NCI-H1417 (cell line): ENCODE measurements around the gene ZNF710.
"Not testable (repeated sequence)": the region's sequence is repeated elsewhere in the genome, so short reads cannot be mapped to it uniquely, and the experiment has no call there.

ENCODE experiments used
- DNase-seq, 3 experiments: peaks; one replicate each; lab custom pipeline; 2025; lab: John Stamatoyannopoulos, UW

ZNF710 gene, protein sequence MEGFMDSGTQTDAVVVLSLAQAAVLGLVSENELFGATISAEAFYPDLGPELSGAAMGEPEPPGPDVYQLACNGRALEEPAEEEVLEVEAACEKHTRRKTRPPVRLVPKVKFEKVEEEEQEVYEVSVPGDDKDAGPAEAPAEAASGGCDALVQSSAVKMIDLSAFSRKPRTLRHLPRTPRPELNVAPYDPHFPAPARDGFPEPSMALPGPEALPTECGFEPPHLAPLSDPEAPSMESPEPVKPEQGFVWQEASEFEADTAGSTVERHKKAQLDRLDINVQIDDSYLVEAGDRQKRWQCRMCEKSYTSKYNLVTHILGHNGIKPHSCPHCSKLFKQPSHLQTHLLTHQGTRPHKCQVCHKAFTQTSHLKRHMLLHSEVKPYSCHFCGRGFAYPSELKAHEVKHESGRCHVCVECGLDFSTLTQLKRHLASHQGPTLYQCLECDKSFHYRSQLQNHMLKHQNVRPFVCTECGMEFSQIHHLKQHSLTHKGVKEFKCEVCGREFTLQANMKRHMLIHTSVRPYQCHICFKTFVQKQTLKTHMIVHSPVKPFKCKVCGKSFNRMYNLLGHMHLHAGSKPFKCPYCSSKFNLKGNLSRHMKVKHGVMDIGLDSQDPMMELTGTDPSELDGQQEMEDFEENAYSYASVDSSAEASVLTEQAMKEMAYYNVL

GRCh38 chr15:90001062-90001682, at the start of gene ZNF710:
ZNF710 (plus strand) TSS chr15:90001324; CDS start chr15:90067138, 65,814 bp downstream.
- DNase-seq = peak; percentile 33 to 84 (median 71)

GRCh38 chr15:89954541-89954940, 46.6 kb upstream of the ZNF710 start:
- DNase-seq = no peak

GRCh38 chr15:89955449-89955998, 45.6 kb upstream of the ZNF710 start:
- DNase-seq = not testable (repeated sequence)

DNA sequence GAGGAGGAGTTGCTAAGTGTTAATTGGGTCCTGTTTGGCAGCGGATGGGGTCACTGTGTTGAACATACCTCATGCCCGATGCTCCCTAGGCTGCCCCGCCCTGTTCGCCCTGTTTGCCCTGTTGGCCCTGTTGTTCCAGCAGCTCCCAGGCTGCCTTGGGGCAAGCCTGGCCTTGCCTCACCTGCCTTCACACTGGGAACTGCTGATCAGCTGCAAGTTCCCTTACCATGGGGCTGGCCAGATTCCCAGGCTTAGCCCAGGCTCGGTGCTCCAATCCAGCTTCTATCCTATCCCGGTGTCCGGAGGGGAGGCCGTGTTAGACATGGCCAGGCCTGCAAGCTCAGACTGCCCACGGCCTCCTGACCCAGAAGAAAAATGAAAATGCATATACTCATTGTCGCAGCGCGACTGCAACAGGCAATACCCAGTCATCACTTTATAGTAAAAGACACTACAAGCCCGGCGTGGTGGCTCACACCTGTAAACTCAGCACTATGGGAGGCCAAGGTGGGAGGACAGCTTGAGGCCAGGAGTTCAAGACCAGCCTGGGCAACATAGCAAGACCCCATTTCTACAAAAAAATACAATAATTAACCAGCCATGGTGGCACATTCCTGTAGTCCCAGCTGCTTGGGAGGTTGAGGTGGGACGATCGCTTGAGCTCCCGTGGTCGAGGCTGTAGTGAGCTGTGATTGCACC, 42.9 kb upstream of the ZNF710 start:
- no peak for DNase-seq

- DNase-seq = no peak
Observed at GRCh38 chr15:89963301-89964231, 37.6 kb upstream of the ZNF710 start.

- peak in 1 of 3 experiments; percentile 40 for DNase-seq
Observed at GRCh38 chr15:89964232-89964954, 36.7 kb upstream of the ZNF710 start.

DNA sequence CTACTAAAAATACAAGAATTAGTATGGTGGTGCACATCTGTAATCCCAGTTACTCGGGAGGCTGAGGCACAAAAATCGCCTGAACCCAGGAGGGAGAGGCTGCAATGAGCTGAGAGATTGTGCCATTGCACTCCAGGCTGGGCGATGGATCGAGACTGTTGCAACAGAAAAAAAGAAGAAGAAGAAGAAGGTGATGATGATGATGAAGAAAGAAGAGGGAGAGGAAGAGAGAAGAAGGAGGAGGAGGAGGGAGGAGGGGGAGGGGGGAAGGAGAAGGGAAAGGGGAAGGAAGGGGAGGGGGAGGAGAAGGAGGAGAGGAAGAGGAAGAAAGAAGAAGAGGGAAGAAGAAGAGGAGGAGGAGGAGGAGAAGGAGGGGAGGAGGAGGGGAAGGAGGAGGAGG, 33.2 kb upstream of the ZNF710 start:
- no peak for DNase-seq

DNA sequence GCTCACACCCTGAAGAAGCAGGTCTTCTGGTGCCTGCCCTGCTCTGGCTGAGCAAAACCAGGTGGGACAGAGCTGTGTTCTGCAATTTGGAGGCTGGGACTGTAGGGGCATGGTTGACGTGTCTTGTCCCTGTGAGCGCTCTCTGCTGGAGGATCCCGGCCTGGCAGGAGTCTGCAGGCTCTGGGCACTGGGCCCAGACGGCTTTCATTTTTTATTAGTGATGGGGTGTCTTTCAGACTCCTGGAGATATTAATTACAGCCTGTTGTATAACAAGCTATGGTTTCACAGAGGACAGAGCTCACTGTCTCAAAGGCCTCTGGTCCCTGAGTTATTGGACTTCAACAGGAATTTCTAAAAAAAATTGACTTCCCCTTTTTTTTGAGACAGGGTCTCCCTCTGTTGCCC, 29.5 kb upstream of the ZNF710 start:
- DNase-seq = peak in 1 of 3 experiments; percentile 34

- DNase-seq = no peak
Observed at GRCh38 chr15:89972085-89972484, 29.0 kb upstream of the ZNF710 start.

DNA sequence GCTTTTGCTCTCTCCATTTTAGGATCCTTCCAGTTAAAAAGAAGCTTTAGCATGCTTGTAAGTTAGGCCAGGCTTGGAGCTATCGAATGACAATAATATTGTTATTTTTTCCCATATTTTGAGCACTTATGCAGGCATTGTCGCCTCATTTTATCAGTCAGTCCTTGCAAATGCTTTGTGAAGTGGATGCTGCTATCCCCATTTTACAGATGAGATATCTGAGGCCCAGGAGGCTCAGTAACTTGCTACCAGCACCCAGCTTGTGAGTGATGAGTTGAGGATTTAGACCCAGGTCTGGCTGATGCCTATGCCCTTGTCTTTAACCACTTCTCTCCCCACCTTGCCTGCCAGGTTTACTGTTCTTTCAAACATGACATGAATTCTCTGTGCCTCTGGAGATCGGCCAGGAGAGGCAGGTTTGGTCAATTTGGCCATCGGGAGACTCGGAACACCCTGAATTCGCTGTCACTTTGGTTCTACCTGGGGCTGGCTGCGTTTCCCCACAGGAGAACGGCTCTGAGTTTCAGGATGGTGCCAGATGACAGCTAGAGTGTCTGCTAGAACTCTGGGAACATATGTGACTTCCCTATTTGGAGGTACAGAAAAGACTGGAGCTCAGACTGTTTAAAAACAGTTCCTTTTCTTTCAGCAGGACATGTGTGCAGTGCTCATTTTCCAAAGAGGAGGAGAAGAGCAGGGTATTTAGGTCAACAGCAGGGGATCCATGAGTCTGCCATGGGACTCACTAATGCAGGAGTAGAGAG, 25.5 kb upstream of the ZNF710 start:
- no peak for DNase-seq

- DNase-seq = no peak
Observed at GRCh38 chr15:89976246-89976600, 24.9 kb upstream of the ZNF710 start.

DNA sequence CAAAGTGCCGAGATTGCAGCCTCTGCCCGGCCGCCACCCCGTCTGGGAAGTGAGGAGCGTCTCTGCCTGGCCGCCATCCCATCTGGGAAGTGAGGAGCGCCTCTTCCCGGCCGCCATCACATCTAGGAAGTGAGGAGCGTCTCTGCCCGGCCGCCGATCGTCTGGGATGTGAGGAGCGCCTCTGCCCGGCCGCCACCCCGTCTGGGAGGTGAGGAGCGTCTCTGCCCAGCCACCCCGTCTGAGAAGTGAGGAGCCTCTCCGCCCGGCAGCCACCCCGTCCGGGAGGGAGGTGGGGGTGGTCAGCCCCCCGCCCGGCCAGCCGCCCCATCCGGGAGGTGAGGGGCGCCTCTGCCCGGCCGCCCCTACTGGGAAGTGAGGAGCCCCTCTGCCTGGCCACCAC, 23.3 kb upstream of the ZNF710 start:
- not testable (repeated sequence) for DNase-seq

GRCh38 chr15:89978914-89979313, 22.2 kb upstream of the ZNF710 start:
- no peak for DNase-seq

DNA sequence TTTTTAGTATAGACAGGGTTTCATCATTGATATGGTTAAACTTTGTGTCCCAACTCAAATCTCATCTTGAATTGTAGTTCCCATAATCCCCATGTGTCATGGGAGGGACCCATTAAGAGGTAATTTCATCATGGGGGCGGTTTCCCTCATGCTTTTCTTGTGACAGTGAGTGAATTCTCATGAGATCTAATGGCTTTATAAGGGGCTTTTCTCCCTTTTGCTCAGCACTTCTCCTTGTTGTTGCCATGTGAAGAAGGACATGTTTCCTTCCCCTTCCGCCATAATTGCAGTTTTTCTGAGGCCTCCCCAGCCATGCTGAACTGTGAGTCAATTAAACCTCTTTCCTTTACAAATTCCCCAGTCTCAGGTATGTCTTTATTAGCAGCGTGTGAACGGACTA, 20.2 kb upstream of the ZNF710 start:
- no peak for DNase-seq

DNA sequence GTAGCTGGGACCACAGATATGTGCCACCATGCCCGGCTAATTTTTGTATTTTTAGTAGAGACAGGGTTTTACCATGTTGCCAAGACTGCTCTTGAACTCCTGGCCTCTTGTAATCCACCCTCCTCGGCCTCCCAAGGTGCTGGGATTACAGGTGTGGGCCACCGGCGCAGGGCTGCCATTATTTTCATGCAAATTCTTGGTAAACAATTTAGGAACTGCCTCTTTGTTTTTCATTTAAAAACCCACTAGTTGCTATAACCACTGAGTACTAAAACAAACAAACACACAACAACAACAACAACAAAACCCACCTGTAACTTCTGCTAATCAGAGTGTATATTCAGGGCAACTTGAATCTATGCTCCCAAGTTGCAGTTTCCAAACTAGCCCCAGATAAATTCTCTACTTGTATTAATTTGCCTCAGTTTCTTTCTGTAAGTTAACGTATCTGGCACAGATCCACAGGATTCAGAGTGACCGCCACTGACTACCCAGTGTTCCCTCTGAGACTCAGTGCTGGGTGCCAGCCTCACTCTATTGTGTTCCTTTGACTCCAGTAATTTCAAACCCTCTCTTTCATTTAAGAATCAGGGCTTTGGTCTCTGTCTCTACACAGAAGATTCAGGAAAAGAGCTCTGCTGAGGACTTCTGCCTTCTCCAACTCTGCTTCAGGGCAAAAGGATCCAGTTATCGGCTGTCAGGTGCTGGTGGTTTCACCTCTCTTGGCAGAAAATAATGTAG, 18.6 kb upstream of the ZNF710 start:
- DNase-seq = no peak

DNA sequence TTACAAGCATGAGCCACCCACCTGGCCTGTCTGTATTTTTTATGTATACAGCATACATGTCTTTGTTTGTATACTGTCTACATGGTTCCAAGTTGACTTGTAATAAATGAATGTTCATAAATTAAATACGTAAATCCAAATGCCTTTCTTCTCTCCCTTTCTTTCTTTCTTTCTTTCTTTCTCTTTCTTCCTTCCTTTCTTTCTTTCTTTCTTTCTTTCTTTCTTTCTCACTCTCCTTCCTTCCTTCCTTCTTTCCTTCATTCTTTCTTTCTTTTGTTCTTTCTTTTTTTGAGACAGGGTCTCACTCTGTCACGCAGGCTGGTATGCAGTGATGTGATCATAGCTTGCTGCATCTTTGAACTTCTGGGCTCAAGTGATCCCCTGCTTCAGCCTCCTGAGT, 17.1 kb upstream of the ZNF710 start:
- DNase-seq = no peak

DNA sequence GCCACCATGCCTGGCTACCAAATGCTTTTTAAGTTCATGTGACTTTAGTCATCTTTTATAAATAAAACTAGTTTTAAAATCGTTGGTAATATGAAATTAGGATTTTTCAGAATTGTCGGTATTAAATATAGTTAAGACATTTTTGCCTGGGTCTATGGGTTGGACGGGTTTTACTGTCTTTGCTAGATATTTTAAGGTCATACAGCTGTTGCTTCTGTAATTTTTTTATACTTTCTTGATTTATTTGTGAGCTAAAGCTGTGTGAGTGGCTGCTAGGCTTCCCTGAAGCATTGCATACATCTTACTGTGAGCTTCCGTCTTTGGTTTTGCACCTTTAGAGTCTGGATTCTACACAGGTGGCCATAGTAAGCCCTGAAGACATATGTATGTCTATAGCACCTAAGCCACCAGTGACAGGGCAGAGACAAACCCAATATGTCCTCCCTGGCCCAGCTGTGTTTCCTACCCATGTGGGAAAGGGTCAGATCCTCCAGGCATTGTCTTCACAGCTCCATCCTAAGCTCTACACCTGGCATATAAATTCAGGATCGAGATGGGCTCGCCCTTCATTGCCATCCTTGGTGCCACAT, 16.6 kb upstream of the ZNF710 start:
- no peak for DNase-seq

DNA sequence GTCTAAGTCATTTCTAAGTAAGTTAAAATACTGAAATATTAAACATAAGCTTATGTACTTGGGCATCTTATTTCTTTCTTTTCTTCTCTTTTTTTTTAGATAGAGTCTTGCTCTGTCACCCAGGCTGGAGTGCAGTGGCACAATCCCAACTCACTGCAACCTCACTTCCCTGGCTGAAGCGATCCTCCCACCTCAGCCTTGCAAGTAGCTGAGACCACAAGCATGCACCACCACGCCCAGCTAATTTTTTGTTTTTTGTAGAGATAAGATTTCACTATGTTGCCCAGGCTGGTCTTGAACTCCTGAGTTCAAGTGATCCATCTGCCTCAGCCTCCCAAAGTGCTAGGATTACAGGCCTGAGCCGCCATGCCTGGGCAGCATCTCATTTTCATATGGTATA, 16.0 kb upstream of the ZNF710 start:
- no peak for DNase-seq
